GM12892 (cell line): ENCODE data around the gene ITGB8.

Experiments
- POLR2A ChIP-seq: IDR thresholded peaks from 2 replicates; pipeline ENCODE4 v1.6.1; 2011; ENCODE audit warnings: low read depth, low read length, control low read depth
- POLR2AphosphoS5 ChIP-seq: IDR thresholded peaks from 2 replicates; pipeline ENCODE4 v1.6.1; 2011; ENCODE audit warnings: low read depth, low read length, control low read depth

DNA sequence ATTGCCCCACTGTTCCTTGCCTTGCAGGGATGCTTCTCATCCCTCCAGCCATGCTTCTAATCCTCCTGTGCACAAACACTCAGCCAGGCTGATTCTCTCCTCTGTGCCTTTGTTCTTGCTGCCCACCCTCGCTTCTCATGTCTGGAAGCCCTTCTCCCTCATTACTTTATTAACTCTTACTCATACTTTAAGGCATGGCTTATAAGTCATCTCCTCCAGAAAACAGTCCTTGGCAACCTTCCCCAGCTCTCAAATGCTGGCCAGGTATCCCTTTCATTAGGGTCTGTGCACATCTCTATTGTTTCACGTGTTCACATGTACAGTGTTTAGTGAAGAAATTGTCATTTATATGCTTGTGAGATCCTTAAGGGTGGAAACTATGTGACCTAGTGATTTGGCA lies 62.9 kb downstream of the ITGB8 start:
- no peak for TF ChIP-seq POLR2A
- TF ChIP-seq POLR2AphosphoS5: no peak
